OCI-LY1 (cell line): Measurements from ENCODE around the gene PZP.

Experiments used
- H2AFZ ChIP-seq: fragments of 200-600 bp; sonication (generic), shearing (Covaris generic); 2 replicates; pipeline ENCODE4 v1.6.0; 2014; ENCODE audit warnings: antibody characterized with exemption, mild to moderate bottlenecking, low read length
- H3F3A ChIP-seq: fragments of 200-600 bp; sonication (generic), shearing (Covaris generic); 2 replicates; pipeline ENCODE4 v1.6.0; 2014; ENCODE audit warnings: mild to moderate bottlenecking, antibody characterized with exemption, low read length, moderate library complexity; ENCODE audit not compliant: insufficient read depth
- H3K27ac ChIP-seq: fragments of 200-600 bp; sonication (generic); 2 replicates; pipeline ENCODE4 v1.5.1; 2014; ENCODE audit warnings: low read length, mixed run types, mild to moderate bottlenecking, low read depth; ENCODE audit not compliant: poor library complexity, severe bottlenecking
- H3K27me3 ChIP-seq: fragments of 200-600 bp; sonication (generic); 2 replicates; pipeline ENCODE4 v1.6.0; 2014; ENCODE audit warnings: antibody characterized with exemption, mild to moderate bottlenecking, low read length, moderate library complexity; ENCODE audit not compliant: insufficient read depth
- H3K36me3 ChIP-seq: fragments of 200-600 bp; sonication (generic); 2 replicates; pipeline ENCODE4 v1.6.1; 2014; ENCODE audit warnings: mild to moderate bottlenecking, antibody characterized with exemption, low read length, moderate library complexity, mixed read lengths; ENCODE audit not compliant: insufficient read depth
- H3K4me1 ChIP-seq: fragments of 200-600 bp; sonication (generic); 2 replicates; pipeline ENCODE4 v1.5.1; 2014; ENCODE audit warnings: mild to moderate bottlenecking, low read length, moderate library complexity; ENCODE audit not compliant: insufficient read depth, severe bottlenecking
- H3K4me2 ChIP-seq: fragments of 200-600 bp; sonication (generic), shearing (Covaris generic); 2 replicates; pipeline ENCODE4 v1.6.1; 2014; ENCODE audit warnings: low read length
- H3K4me3 ChIP-seq: fragments of 200-600 bp; sonication (generic); 2 replicates; pipeline ENCODE4 v1.5.1; 2014; ENCODE audit warnings: low read length, low read depth, mild to moderate bottlenecking, mixed read lengths; ENCODE audit not compliant: poor library complexity, severe bottlenecking
- H3K79me2 ChIP-seq: fragments of 200-600 bp; shearing (Covaris generic); 2 replicates; pipeline ENCODE4 v1.6.1; 2016; ENCODE audit warnings: mixed run types, low read length, mixed read lengths; ENCODE audit not compliant: insufficient read depth
- H3K9ac ChIP-seq: fragments of 200-600 bp; sonication (generic), shearing (Covaris generic); 2 replicates; pipeline ENCODE4 v1.6.1; 2014; ENCODE audit warnings: mild to moderate bottlenecking, low read length, mixed read lengths
- H3K9me2 ChIP-seq: fragments of 200-600 bp; sonication (generic), shearing (Covaris generic); 2 replicates; pipeline ENCODE4 v1.6.1; 2014; ENCODE audit warnings: low read depth, mild to moderate bottlenecking, low read length, mixed read lengths
- H3K9me3 ChIP-seq: fragments of 200-600 bp; shearing (Covaris generic); 2 replicates; pipeline ENCODE4 v1.6.1; 2014; ENCODE audit warnings: low read length, mixed read lengths
- H4K20me1 ChIP-seq: fragments of 200-600 bp; sonication (generic), shearing (Covaris generic); 2 replicates; pipeline ENCODE4 v1.6.0; 2016; ENCODE audit warnings: mild to moderate bottlenecking, low read length; ENCODE audit not compliant: insufficient read depth
- CTCF ChIP-seq: fragments of 200-600 bp; sonication (generic), shearing (Covaris generic); IDR thresholded peaks from 2 replicates; pipeline ENCODE4 v1.5.1; 2017; ENCODE audit warnings: mild to moderate bottlenecking, antibody characterized with exemption, low read length, moderate library complexity, mixed read lengths
- EZH2 ChIP-seq: fragments of 200-600 bp; sonication (generic), shearing (Covaris generic); IDR thresholded peaks from 2 replicates; pipeline ENCODE4 v1.8.0; 2017; ENCODE audit warnings: borderline replicate concordance, mixed run types, mild to moderate bottlenecking, antibody characterized with exemption, low read length, moderate library complexity, mixed read lengths

Gene PZP

GRCh38 chr12:9132008-9132535 lies 76.1 kb downstream of the PZP start:
- H3K36me3 ChIP-seq, result no peaks in the 10 kb centered on the region
- no peaks in the 10 kb centered on the region for H3K79me2 ChIP-seq
- H3F3A ChIP-seq, result no peaks in the 10 kb centered on the region
- no peaks in the 10 kb centered on the region for H3K9me2 ChIP-seq
- H3K27me3 ChIP-seq, result no peaks in the 10 kb centered on the region
- no peak overlapping the region for H3K4me2 ChIP-seq
- no peak overlapping the region for H3K27ac ChIP-seq
- TF ChIP-seq EZH2 (no peak), CTCF (no peak)
- no peaks in the 10 kb centered on the region for H4K20me1 ChIP-seq
- no peak overlapping the region for H3K9ac ChIP-seq
- H3K4me1 ChIP-seq, result no peaks in the 10 kb centered on the region
- no peak overlapping the region for H2AFZ ChIP-seq
- no peaks in the 10 kb centered on the region for H3K9me3 ChIP-seq
- no peak overlapping the region for H3K4me3 ChIP-seq

- H3K27ac ChIP-seq, result no peak overlapping the region
- H2AFZ ChIP-seq, result no peak overlapping the region
- H3K9me2 ChIP-seq, result no peaks in the 10 kb centered on the region
- no peaks in the 10 kb centered on the region for H3K4me1 ChIP-seq
- H3K27me3 ChIP-seq, result no peaks in the 10 kb centered on the region
- no peaks in the 10 kb centered on the region for H3F3A ChIP-seq
- no peak overlapping the region for H3K9ac ChIP-seq
- no peaks in the 10 kb centered on the region for H3K9me3 ChIP-seq
- no peaks in the 10 kb centered on the region for H3K36me3 ChIP-seq
- TF ChIP-seq EZH2 (no peak), CTCF (no peak)
- H3K79me2 ChIP-seq, result no peaks in the 10 kb centered on the region
- H3K4me3 ChIP-seq, result no peak overlapping the region
- H3K4me2 ChIP-seq, result no peak overlapping the region
- no peaks in the 10 kb centered on the region for H4K20me1 ChIP-seq
Observed at GRCh38 chr12:9130244-9130643, 78.0 kb downstream of the PZP start.

GRCh38 chr12:9127936-9128663 lies 80.1 kb downstream of the PZP start:
- H3K9me3 ChIP-seq, result no peaks in the 10 kb centered on the region
- no peaks in the 10 kb centered on the region for H3K9me2 ChIP-seq
- no peaks in the 10 kb centered on the region for H3F3A ChIP-seq
- H3K79me2 ChIP-seq, result no peaks in the 10 kb centered on the region
- no peaks in the 10 kb centered on the region for H3K27me3 ChIP-seq
- no peaks in the 10 kb centered on the region for H4K20me1 ChIP-seq
- H2AFZ ChIP-seq, result no peak overlapping the region
- no peak overlapping the region for H3K9ac ChIP-seq
- H3K27ac ChIP-seq, result no peak overlapping the region
- no peak overlapping the region for H3K4me3 ChIP-seq
- TF ChIP-seq EZH2, result no peak
- TF ChIP-seq CTCF, result no peak
- no peaks in the 10 kb centered on the region for H3K36me3 ChIP-seq
- H3K4me1 ChIP-seq, result no peaks in the 10 kb centered on the region
- H3K4me2 ChIP-seq, result no peak overlapping the region
